Naive thymus-derived CD4-positive, alpha-beta T cell (primary cell): ENCODE data around the gene RALGPS1. TPM values are rescaled to one million over a fixed set of nuclear protein-coding genes. Genes with fewer than 3 reads are reported as not detected.

Experiments used
- ATAC-seq: fragments of 150-1000 bp; cut with Tn5 transposase; 2 replicates; pipeline ENCODE4 v1.10.0; 2021; ENCODE audit warnings: mild to moderate bottlenecking, moderate library complexity
- CTCF ChIA-PET: fragments of 350-600 bp; sonication (Branson Sonifier 250); formaldehyde crosslinking; loops from one replicate; lab custom pipeline; 2021; ENCODE audit warnings: antibody characterized with exemption; lab: Charles Lee
- POLR2A ChIA-PET: fragments of 350-600 bp; sonication (Branson Sonifier 250); formaldehyde crosslinking; loops from one replicate; lab custom pipeline; 2021; ENCODE audit warnings: antibody characterized with exemption, inconsistent platforms; lab: Charles Lee
- DNase-seq, 9 donors: peaks; one replicate each; pipeline versions ENCODE4 v3.0.0 to v3.0.0-alpha.2; 2020 to 2022; ENCODE audit warnings: mixed read lengths in 1 of 9
- H3K27ac ChIP-seq: one replicate; pipeline ENCODE4 v1.7.0; 2013; ENCODE audit warnings: mild to moderate bottlenecking, low read depth, low read length, moderate library complexity
- H3K27me3 ChIP-seq, 2 donors: one replicate each; pipeline ENCODE4 v1.7.0; 2013; ENCODE audit warnings: low read length in 2 of 2, mild to moderate bottlenecking in 2 of 2, moderate library complexity in 2 of 2; ENCODE audit not compliant: control insufficient read depth in 2 of 2, insufficient read depth in 2 of 2
- H3K36me3 ChIP-seq, 3 experiments: 1 replicate in 2 of 3; 2 replicates in 1 of 3; pipeline ENCODE4 v1.7.0; 2013; ENCODE audit warnings: low read length in 3 of 3, mild to moderate bottlenecking in 3 of 3, moderate library complexity in 1 of 3; ENCODE audit not compliant: insufficient read depth in 3 of 3, control insufficient read depth in 2 of 3
- H3K4me1 ChIP-seq, 2 donors: one replicate each; pipeline ENCODE4 v1.7.0; 2013; ENCODE audit warnings: low read length in 2 of 2, mild to moderate bottlenecking in 2 of 2, moderate library complexity in 1 of 2; ENCODE audit not compliant: control insufficient read depth in 2 of 2, insufficient read depth in 2 of 2
- H3K4me3 ChIP-seq: 2 replicates; pipeline ENCODE4 v1.7.0; 2013; ENCODE audit warnings: mild to moderate bottlenecking, low read length
- H3K9me3 ChIP-seq, 3 experiments: 1 replicate in 2 of 3; 2 replicates in 1 of 3; pipeline ENCODE4 v1.7.0; 2013; ENCODE audit warnings: low read length in 3 of 3; ENCODE audit not compliant: control insufficient read depth in 2 of 3
- H3K27ac Mint-ChIP-seq, 9 donors: one replicate each; pipeline ENCODE4 v1.8.0; 2020 to 2022; ENCODE audit warnings: mixed read lengths in 9 of 9, mild to moderate bottlenecking in 8 of 9, moderate library complexity in 5 of 9, inconsistent platforms in 2 of 9
- H3K27me3 Mint-ChIP-seq, 5 donors: one replicate each; pipeline ENCODE4 v1.8.0; 2021 to 2022; ENCODE audit warnings: mixed read lengths in 5 of 5, mild to moderate bottlenecking in 1 of 5
- H3K36me3 Mint-ChIP-seq, 5 donors: one replicate each; pipeline ENCODE4 v1.8.0; 2020 to 2022; ENCODE audit warnings: mixed read lengths in 5 of 5, mild to moderate bottlenecking in 3 of 5, inconsistent platforms in 1 of 5
- H3K4me1 Mint-ChIP-seq, 7 donors: one replicate each; pipeline ENCODE4 v1.8.0; 2020 to 2022; ENCODE audit warnings: mixed read lengths in 7 of 7, mild to moderate bottlenecking in 3 of 7, inconsistent platforms in 1 of 7
- H3K4me3 Mint-ChIP-seq, 10 donors: one replicate each; pipeline ENCODE4 v1.8.0; 2020 to 2022; ENCODE audit warnings: mild to moderate bottlenecking in 10 of 10, mixed read lengths in 10 of 10, moderate library complexity in 6 of 10, inconsistent platforms in 2 of 10
- H3K9me3 Mint-ChIP-seq, 11 donors: one replicate each; pipeline ENCODE4 v1.8.0; 2020 to 2022; ENCODE audit warnings: mixed read lengths in 11 of 11, mild to moderate bottlenecking in 4 of 11, inconsistent platforms in 1 of 11, moderate library complexity in 1 of 11
- intact Hi-C, 2 donors: fragments of 100-400 bp; cut with micrococcal nuclease; formaldehyde crosslinking; loops; one replicate each; pipeline ENCODE4 v1.15.1; 2023
- polyA plus RNA-seq, 2 donors: library from polyadenylated mRNA; unstranded; fragments of 300-500 nt; fragmentation: Illumina TruSeq; gene quantifications; one replicate each; pipeline ENCODE4 v1.2.3, GENCODE V29; 2021
- total RNA-seq, 6 experiments: library from RNA in 5 of 6; stranded (reverse) in 5 of 6; gene quantifications; 1 replicate in 5 of 6; 2 replicates in 1 of 6; pipeline ENCODE4 v1.2.3 and lab custom pipeline; 2021 to 2026

RALGPS1 gene
- total and polyA plus RNA-seq, 7 experiments from 2014 or later, result 1.0 to 8.3 (median 4.1) TPM

GRCh38 chr9:127129718-127130085 is 215.1 kb downstream of the RALGPS1 start:
- H3K27me3 ChIP-seq, result no peaks in the 10 kb centered on the region
- Mint-ChIP-seq H3K4me3 (no peak overlapping the region), H3K36me3 (no peaks in the 10 kb centered on the region), H3K4me1 (no peaks in the 10 kb centered on the region), H3K27me3 (peaks cover 5 to 32% (median 15%) of the 10 kb centered on the region in 5 donors), H3K9me3 (no peaks in the 10 kb centered on the region), H3K27ac (no peak overlapping the region)
- no peaks in the 10 kb centered on the region for H3K36me3 ChIP-seq
- no peak overlapping the region for H3K27ac ChIP-seq
- ChIA-PET CTCF (interaction anchor here (1.1 kb wide), 1 partner anchor 165 kb away, joined by 4 read pairs; no protein-coding TSS in a partner anchor), POLR2A (no interaction called here)
- no peak for DNase-seq
- intact Hi-C loops, result no loop called here
- ATAC-seq, result no peak
- H3K9me3 ChIP-seq, result no peaks in the 10 kb centered on the region
- no peaks in the 10 kb centered on the region for H3K4me1 ChIP-seq
- no peak overlapping the region for H3K4me3 ChIP-seq

- intact Hi-C loops, result no loop called here
- Mint-ChIP-seq H3K36me3 (no peaks in the 10 kb centered on the region), H3K4me3 (no peak overlapping the region)
Observed at GRCh38 chr9:127130235-127130634, 215.7 kb downstream of the RALGPS1 start.

GRCh38 chr9:127130661-127131538 is 216.3 kb downstream of the RALGPS1 start:
- H3K4me3 Mint-ChIP-seq, result no peak overlapping the region
- no peaks in the 10 kb centered on the region for H3K36me3 ChIP-seq
- H3K36me3 Mint-ChIP-seq, result no peaks in the 10 kb centered on the region
- H3K27ac ChIP-seq, result no peak overlapping the region
- no peaks in the 10 kb centered on the region for H3K9me3 Mint-ChIP-seq
- no peaks in the 10 kb centered on the region for H3K9me3 ChIP-seq
- H3K27ac Mint-ChIP-seq, result no peak overlapping the region
- CTCF ChIA-PET, result interaction anchor here (1.1 kb wide), 1 partner anchor 166 kb away, joined by 4 read pairs; no protein-coding TSS in a partner anchor
- H3K4me3 ChIP-seq, result no peak overlapping the region
- ATAC-seq, result peak; percentile 62
- no peak for DNase-seq
- POLR2A ChIA-PET, result no interaction called here
- intact Hi-C loops, result no loop called here
- no peaks in the 10 kb centered on the region for H3K27me3 ChIP-seq
- H3K27me3 Mint-ChIP-seq, result peaks cover 5 to 27% (median 15%) of the 10 kb centered on the region in 5 donors
- H3K4me1 Mint-ChIP-seq, result no peaks in the 10 kb centered on the region
- no peaks in the 10 kb centered on the region for H3K4me1 ChIP-seq

More at GRCh38 chr9:127130235-127130634, 215.7 kb downstream of the RALGPS1 start:
- Histone ChIP-seq H3K4me1 (no peaks in the 10 kb centered on the region), H3K36me3 (no peaks in the 10 kb centered on the region), H3K4me3 (no peak overlapping the region), H3K9me3 (no peaks in the 10 kb centered on the region), H3K27ac (no peak overlapping the region), H3K27me3 (no peaks in the 10 kb centered on the region)
- H3K9me3 Mint-ChIP-seq, result no peaks in the 10 kb centered on the region
- ChIA-PET POLR2A (no interaction called here), CTCF (interaction anchor here (1.1 kb wide), 1 partner anchor 165 kb away, joined by 4 read pairs; no protein-coding TSS in a partner anchor)
- DNase-seq, result no peak
- ATAC-seq, result no peak
- no peak overlapping the region for H3K27ac Mint-ChIP-seq
- peaks cover 5 to 27% (median 15%) of the 10 kb centered on the region in 5 donors for H3K27me3 Mint-ChIP-seq
- H3K4me1 Mint-ChIP-seq, result no peaks in the 10 kb centered on the region

- no peaks in the 10 kb centered on the region for H3K9me3 ChIP-seq
- H3K36me3 ChIP-seq, result no peaks in the 10 kb centered on the region
- H3K4me1 Mint-ChIP-seq, result no peaks in the 10 kb centered on the region
- H3K27ac Mint-ChIP-seq, result no peak overlapping the region
- H3K9me3 Mint-ChIP-seq, result no peaks in the 10 kb centered on the region
- no peak overlapping the region for H3K4me3 ChIP-seq
- no peak overlapping the region for H3K27ac ChIP-seq
- H3K4me1 ChIP-seq, result no peaks in the 10 kb centered on the region
- no peaks in the 10 kb centered on the region for H3K27me3 ChIP-seq
- ATAC-seq (no peak), DNase-seq (no peak)
- intact Hi-C loops, result no loop called here
- peaks cover 3 to 23% (median 11%) of the 10 kb centered on the region in 5 donors for H3K27me3 Mint-ChIP-seq
- no peak overlapping the region for H3K4me3 Mint-ChIP-seq
- ChIA-PET CTCF (no interaction called here), POLR2A (no interaction called here)
- no peaks in the 10 kb centered on the region for H3K36me3 Mint-ChIP-seq
Observed at GRCh38 chr9:127131871-127132270, 217.3 kb downstream of the RALGPS1 start.

- DNase-seq, result no peak
- Histone ChIP-seq H3K4me3 (no peak overlapping the region), H3K27me3 (no peaks in the 10 kb centered on the region), H3K27ac (no peak overlapping the region), H3K4me1 (no peaks in the 10 kb centered on the region), H3K9me3 (no peaks in the 10 kb centered on the region), H3K36me3 (no peaks in the 10 kb centered on the region)
- peaks cover 3 to 18% (median 6%) of the 10 kb centered on the region in 5 donors for H3K27me3 Mint-ChIP-seq
- no peaks in the 10 kb centered on the region for H3K9me3 Mint-ChIP-seq
- no peak overlapping the region for H3K27ac Mint-ChIP-seq
- ATAC-seq, result no peak
- H3K36me3 Mint-ChIP-seq, result no peaks in the 10 kb centered on the region
- ChIA-PET POLR2A (no interaction called here), CTCF (no interaction called here)
- no peak overlapping the region for H3K4me3 Mint-ChIP-seq
- intact Hi-C loops, result no loop called here
- H3K4me1 Mint-ChIP-seq, result no peaks in the 10 kb centered on the region
Observed at GRCh38 chr9:127132375-127132774, 217.8 kb downstream of the RALGPS1 start.

GRCh38 chr9:127132921-127133647 is 218.5 kb downstream of the RALGPS1 start:
- Histone ChIP-seq H3K9me3 (no peaks in the 10 kb centered on the region), H3K4me1 (no peaks in the 10 kb centered on the region), H3K27ac (no peak overlapping the region), H3K36me3 (no peaks in the 10 kb centered on the region), H3K4me3 (no peak overlapping the region), H3K27me3 (no peaks in the 10 kb centered on the region)
- DNase-seq (no peak), ATAC-seq (no peak)
- no peaks in the 10 kb centered on the region for H3K9me3 Mint-ChIP-seq
- peaks cover 3 to 20% (median 5%) of the 10 kb centered on the region in 5 donors for H3K27me3 Mint-ChIP-seq
- no peak overlapping the region for H3K27ac Mint-ChIP-seq
- no peak overlapping the region for H3K4me3 Mint-ChIP-seq
- CTCF ChIA-PET, result no interaction called here
- no peaks in the 10 kb centered on the region for H3K36me3 Mint-ChIP-seq
- intact Hi-C loops, result no loop called here
- H3K4me1 Mint-ChIP-seq, result no peaks in the 10 kb centered on the region
- POLR2A ChIA-PET, result no interaction called here
